Esophagus muscularis mucosa (tissue), 4 donors: Measurements from ENCODE around the gene ANK3.

Source experiments
- CTCF ChIP-seq, 3 experiments: fragments of 200-600 bp in 2 of 3; fragments of 450-650 bp in 1 of 3; sonication (generic) in 2 of 3; IDR thresholded peaks; one replicate each; pipeline ENCODE4 v1.5.1; 2017 to 2019; ENCODE audit warnings: antibody characterized with exemption in 3 of 3, mild to moderate bottlenecking in 2 of 3, moderate library complexity in 1 of 3
- EP300 ChIP-seq: sonication (generic); formaldehyde crosslinking; IDR thresholded peaks from one replicate; pipeline ENCODE4 v1.6.1; 2017; ENCODE audit warnings: antibody characterized with exemption
- POLR2A ChIP-seq: fragments of 450-650 bp; IDR thresholded peaks from one replicate; pipeline ENCODE4 v1.6.1; 2017; ENCODE audit warnings: antibody characterized with exemption, moderate library complexity, mild to moderate bottlenecking, low read depth
- POLR2AphosphoS5 ChIP-seq, 2 donors: sonication (generic); formaldehyde crosslinking; IDR thresholded peaks; one replicate each; pipeline ENCODE4 v1.6.1; 2017; ENCODE audit warnings: antibody characterized with exemption in 2 of 2

- no peak for TF ChIP-seq CTCF (IDR thresholded peaks at IDR 0.05)
- TF ChIP-seq EP300, result no peak
- no peak for TF ChIP-seq POLR2A
- no peak for TF ChIP-seq POLR2AphosphoS5 (IDR thresholded peaks at IDR 0.05)
Measured at GRCh38 chr10:60124536-60124935, 265.1 kb downstream of the ANK3 start.
